ENCODE data around the gene MPV17L. TPM values are rescaled to one million over a fixed set of nuclear protein-coding genes. Genes with fewer than 3 reads are reported as not detected.
"Not testable (repeated sequence)": the region's sequence is repeated elsewhere in the genome, so short reads cannot be mapped to it uniquely, and the experiment has no call there.

Gene MPV17L
- total RNA-seq, 1 donor from 2014 or later = 0.55 TPM

DNA sequence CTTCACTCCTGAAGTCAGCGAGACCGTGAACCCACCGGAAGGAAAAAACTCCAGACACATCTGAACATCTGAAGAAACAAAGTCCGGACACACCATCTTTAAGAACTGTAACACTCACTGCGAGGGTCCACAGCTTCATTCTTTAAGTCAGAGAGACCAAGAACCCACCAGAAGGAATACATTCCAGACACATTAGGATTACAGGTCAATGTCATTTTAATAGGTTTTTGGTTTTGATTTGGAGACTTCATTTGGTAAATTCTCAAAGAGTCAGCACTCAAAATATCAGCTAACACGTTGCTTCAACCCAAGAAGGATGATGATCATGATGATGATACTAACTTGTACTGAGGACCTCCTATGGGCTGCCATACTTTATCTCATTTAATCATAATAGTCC, 31.2 kb downstream of the MPV17L start:
- Mint-ChIP-seq H3K4me1 (peaks cover 3% of the 10 kb centered on the region), H3K36me3 (ENCODE audit: low read depth) (no peaks in the 10 kb centered on the region), H3K9me3 (no peaks in the 10 kb centered on the region), H3K4me3 (no peak overlapping the region), H3K27ac (no peak overlapping the region), H3K27me3 (peaks cover 2% of the 10 kb centered on the region)
- TF ChIP-seq, protein P1, sequence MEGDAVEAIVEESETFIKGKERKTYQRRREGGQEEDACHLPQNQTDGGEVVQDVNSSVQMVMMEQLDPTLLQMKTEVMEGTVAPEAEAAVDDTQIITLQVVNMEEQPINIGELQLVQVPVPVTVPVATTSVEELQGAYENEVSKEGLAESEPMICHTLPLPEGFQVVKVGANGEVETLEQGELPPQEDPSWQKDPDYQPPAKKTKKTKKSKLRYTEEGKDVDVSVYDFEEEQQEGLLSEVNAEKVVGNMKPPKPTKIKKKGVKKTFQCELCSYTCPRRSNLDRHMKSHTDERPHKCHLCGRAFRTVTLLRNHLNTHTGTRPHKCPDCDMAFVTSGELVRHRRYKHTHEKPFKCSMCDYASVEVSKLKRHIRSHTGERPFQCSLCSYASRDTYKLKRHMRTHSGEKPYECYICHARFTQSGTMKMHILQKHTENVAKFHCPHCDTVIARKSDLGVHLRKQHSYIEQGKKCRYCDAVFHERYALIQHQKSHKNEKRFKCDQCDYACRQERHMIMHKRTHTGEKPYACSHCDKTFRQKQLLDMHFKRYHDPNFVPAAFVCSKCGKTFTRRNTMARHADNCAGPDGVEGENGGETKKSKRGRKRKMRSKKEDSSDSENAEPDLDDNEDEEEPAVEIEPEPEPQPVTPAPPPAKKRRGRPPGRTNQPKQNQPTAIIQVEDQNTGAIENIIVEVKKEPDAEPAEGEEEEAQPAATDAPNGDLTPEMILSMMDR (IDR thresholded peaks at IDR 0.05) = no peak
- ChIA-PET POLR2A (interaction anchor here (1.3 kb wide), 2 partner anchors 213 to 215 kb away, joined by 3 to 6 read pairs; partner anchors contain the start of gene MARF1), CTCF (interaction anchor here (0.6 to 2.3 kb wide), 6 partner anchors 164 to 442 kb away, joined by 3 to 16 read pairs (median 7); partner anchors contain the start of gene MARF1)
- no peak for DNase-seq
- ATAC-seq (ENCODE audit: low read depth) = no peak
- intact Hi-C loops (cut with micrococcal nuclease) = loop anchor here (1.0 to 5.0 kb wide), 7 partner anchors 166 to 766 kb away; no protein-coding TSS in a partner anchor

DNA sequence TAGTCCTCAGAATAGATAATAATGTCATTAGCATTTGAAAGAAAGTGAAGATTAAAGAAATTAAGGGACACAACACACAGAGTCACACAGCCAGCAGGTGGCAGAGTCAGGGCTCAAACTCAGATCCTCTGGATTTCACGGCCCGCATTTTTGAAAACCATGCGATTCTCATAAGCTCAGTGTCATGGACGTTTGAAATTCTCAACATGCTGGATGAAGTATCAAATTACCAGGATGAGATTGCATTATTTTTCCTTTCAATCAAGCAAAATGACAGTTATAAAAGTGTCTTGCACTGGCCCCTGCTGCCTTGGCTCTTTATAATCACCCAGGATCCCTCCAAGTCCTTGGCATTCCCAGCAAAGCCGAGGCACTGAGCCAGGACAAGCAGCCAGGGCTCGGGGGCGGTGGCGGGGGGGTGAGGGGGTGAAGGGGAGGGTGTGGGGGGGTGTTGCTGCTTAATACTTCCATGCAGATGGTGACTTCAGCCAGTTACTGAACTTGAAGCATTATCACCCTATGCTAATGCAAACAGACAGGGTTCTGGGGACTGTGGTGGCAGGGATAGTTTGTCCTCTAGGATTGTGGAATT, 32.2 kb downstream of the MPV17L start:
- H3K27me3 Mint-ChIP-seq = peaks cover 2% of the 10 kb centered on the region
- intact Hi-C loops (cut with micrococcal nuclease) = loop anchor here (1.0 to 5.0 kb wide), 7 partner anchors 165 to 765 kb away; no protein-coding TSS in a partner anchor
- peaks cover 3% of the 10 kb centered on the region for H3K4me1 Mint-ChIP-seq
- peak; percentile 22 for DNase-seq
- CTCF ChIA-PET = interaction anchor here (0.6 to 2.3 kb wide), 14 partner anchors 11 to 279 kb away, joined by 3 to 16 read pairs (median 3); partner anchors contain the start of gene MARF1
- H3K36me3 Mint-ChIP-seq (ENCODE audit: low read depth) = no peaks in the 10 kb centered on the region
- H3K9me3 Mint-ChIP-seq = no peaks in the 10 kb centered on the region
- H3K4me3 Mint-ChIP-seq = no peak overlapping the region
- peak; percentile 67 for ATAC-seq (ENCODE audit: low read depth)
- TF ChIP-seq, protein P1 (IDR thresholded peaks at IDR 0.05) = no peak
- no peak overlapping the region for H3K27ac Mint-ChIP-seq
- POLR2A ChIA-PET = interaction anchor here (0.6 to 1.3 kb wide), 3 partner anchors 212 to 399 kb away, joined by 3 to 7 read pairs (median 6); partner anchors contain the start of gene MARF1

DNA sequence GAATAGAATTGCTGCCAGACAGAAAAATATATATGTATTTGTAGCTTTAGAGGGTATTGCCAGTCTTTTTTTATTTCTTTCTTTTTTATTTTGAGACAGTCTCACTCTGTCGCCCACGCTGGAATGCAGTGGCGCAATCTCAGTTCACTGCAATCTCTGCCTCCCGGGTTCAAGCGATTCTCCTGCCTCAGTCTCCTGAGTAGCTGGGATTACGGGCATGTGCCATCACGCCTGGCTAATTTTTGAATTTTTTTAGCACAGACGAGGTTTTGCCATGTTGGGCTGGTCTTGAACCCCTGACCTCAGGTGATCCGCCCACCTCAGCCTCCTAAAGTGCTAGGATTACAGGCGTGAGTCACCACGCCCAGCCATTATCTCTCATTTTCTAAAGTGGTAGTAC, 35.3 kb downstream of the MPV17L start:
- POLR2A ChIA-PET; ATAC-seq (ENCODE audit: low read depth); H3K36me3 Mint-ChIP-seq (ENCODE audit: low read depth); H3K9me3 Mint-ChIP-seq; CTCF ChIA-PET; H3K27ac Mint-ChIP-seq; intact Hi-C loops (cut with micrococcal nuclease); H3K4me3 Mint-ChIP-seq; DNase-seq: not testable (repeated sequence)
- Mint-ChIP-seq H3K27me3 (peaks cover 15% of the 10 kb centered on the region), H3K4me1 (peaks cover 16% of the 10 kb centered on the region)

DNA sequence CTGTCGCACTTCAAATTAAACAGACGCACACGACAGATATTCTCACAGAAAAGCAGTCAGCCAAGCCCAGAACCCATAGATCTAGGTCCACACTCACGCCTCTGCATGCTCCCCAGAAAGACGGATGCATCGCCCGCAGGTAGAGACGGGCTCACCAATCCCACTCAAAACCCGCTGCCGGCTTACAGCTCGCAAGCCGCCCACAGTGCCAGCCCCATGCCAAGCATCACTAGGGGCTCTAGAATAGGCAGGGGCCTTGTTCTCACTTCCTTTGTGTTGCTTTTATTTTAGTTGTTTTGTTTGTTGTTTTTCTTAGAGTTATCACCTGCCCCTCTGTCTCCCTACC, 38.5 kb downstream of the MPV17L start:
- peak overlapping the region; percentile 85 for H3K4me3 Mint-ChIP-seq
- H3K4me1 Mint-ChIP-seq = peaks cover 15% of the 10 kb centered on the region
- no peaks in the 10 kb centered on the region for H3K9me3 Mint-ChIP-seq
- no peaks in the 10 kb centered on the region for H3K36me3 Mint-ChIP-seq (ENCODE audit: low read depth)
- intact Hi-C loops (cut with micrococcal nuclease) = no loop called here
- POLR2A ChIA-PET = interaction anchor here (1.3 kb wide), 1 partner anchor 209 kb away, joined by 5 read pairs; the partner anchor contains the start of gene MARF1
- peaks cover 15% of the 10 kb centered on the region for H3K27me3 Mint-ChIP-seq
- ATAC-seq (ENCODE audit: low read depth) (no peak), DNase-seq (no peak)
- H3K27ac Mint-ChIP-seq = no peak overlapping the region
- TF ChIP-seq, protein P1 (IDR thresholded peaks at IDR 0.05) = no peak
- CTCF ChIA-PET = no interaction called here

DNA sequence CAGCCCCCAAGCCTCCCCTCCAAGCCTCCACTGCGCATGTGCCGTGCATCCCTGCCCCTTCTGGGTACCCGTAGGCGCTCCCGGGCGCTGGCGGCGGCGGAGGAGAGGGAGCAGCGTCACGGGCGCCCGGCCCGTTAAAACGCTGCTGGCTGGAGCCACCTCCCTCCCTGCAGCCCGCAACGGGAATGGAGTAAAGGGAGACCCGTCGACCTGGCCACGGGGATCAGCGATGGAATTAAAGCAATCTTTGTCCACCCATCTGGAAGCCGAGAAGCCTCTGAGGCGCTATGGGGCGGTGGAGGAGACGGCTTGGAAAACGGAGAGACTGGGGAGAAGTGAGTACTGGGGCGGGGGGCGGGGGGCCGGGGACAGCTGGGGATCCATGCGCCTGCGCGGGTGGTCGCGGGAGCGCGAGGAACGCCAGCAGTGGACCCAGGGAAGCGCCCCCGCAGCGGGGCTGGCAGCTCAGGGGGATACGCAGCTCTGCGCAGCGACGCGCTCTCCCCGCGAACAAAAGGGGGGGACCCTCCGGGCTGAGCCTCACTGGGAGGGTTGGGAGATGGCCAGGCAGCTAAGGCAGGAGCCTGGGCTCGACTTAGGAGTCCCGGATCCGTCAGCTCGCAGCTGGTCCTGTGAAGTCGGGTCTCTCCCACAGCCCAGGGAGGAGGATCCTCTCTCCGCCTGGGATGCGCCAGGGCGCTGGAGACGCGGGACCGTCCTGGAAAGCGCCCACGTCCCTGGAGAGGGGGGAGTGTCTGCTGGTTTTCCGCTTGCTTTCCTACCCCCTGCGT, 39.1 kb downstream of the MPV17L start, which contains the start of gene BMERB1:
Gene BMERB1 (plus strand): TSS at position 164 of the 791 bp plus-strand sequence. CDS start 66 bp downstream, at position 230.
- Mint-ChIP-seq H3K4me3 (peak within 1 kb of the TSS; percentile 85), H3K27ac (no peak within 1 kb of the TSS), H3K27me3 (peaks cover 15% of the 10 kb centered on the region), H3K9me3 (no peaks in the 10 kb centered on the region), H3K36me3 (ENCODE audit: low read depth) (no peaks in the 10 kb centered on the region), H3K4me1 (peaks cover 15% of the 10 kb centered on the region)
- ChIA-PET POLR2A (interaction anchor here (0.6 to 1.3 kb wide), 2 partner anchors 158 to 208 kb away, joined by 5 to 6 read pairs; partner anchors contain the start of gene MARF1), CTCF (no interaction called here)
- intact Hi-C loops (cut with micrococcal nuclease) = no loop called here
- ATAC-seq (ENCODE audit: low read depth) (peak; percentile 61), DNase-seq (peak; percentile 42)
- TF ChIP-seq, protein P1 (IDR thresholded peaks at IDR 0.05) = no peak
